DMS153 treated with DMSO at 0.1 percent for 48 hours (cell line): ENCODE results near the gene GRAP2.

ENCODE experiments used
- DNase-seq: peaks from one replicate; lab custom pipeline; 2025; ENCODE audit not compliant: unreplicated experiment; lab: John Stamatoyannopoulos, UW

The GRAP2 gene

GRCh38 chr22:39925273-39925672 lies 24.4 kb downstream of the GRAP2 start:
- no peak for DNase-seq

- DNase-seq = peak; percentile 39
Measured at GRCh38 chr22:39925909-39926679, 25.2 kb downstream of the GRAP2 start.

- DNase-seq = no peak
Measured at GRCh38 chr22:39926753-39927152, 25.9 kb downstream of the GRAP2 start.

- DNase-seq = no peak
Measured at GRCh38 chr22:39927544-39927943, 26.7 kb downstream of the GRAP2 start.

- peak; percentile 68 for DNase-seq
Measured at GRCh38 chr22:39928536-39929520, 27.9 kb downstream of the GRAP2 start.

- no peak for DNase-seq
Measured at GRCh38 chr22:39931251-39931650, 30.4 kb downstream of the GRAP2 start.

- DNase-seq = no peak
Measured at GRCh38 chr22:39932166-39932565, 31.3 kb downstream of the GRAP2 start.

GRCh38 chr22:39932918-39933649 lies 32.2 kb downstream of the GRAP2 start:
- DNase-seq = no peak

- no peak for DNase-seq
Measured at GRCh38 chr22:39933741-39934140, 32.9 kb downstream of the GRAP2 start.

- DNase-seq = no peak
Measured at GRCh38 chr22:39935116-39935515, 34.2 kb downstream of the GRAP2 start.

- no peak for DNase-seq
Measured at GRCh38 chr22:39935612-39936011, 34.7 kb downstream of the GRAP2 start.

GRCh38 chr22:39936523-39937145 lies 35.8 kb downstream of the GRAP2 start:
- DNase-seq = no peak

GRCh38 chr22:39937906-39938305 lies 37.0 kb downstream of the GRAP2 start:
- no peak for DNase-seq

- no peak for DNase-seq
Measured at GRCh38 chr22:39938509-39939111, 37.7 kb downstream of the GRAP2 start.

GRCh38 chr22:39939830-39940229 lies 38.9 kb downstream of the GRAP2 start:
- DNase-seq = no peak

GRCh38 chr22:39940757-39941305 lies 39.9 kb downstream of the GRAP2 start:
- no peak for DNase-seq

- peak; percentile 91 for DNase-seq
Measured at GRCh38 chr22:39941601-39942000, 40.7 kb downstream of the GRAP2 start.

- no peak for DNase-seq
Measured at GRCh38 chr22:39942439-39943230, 41.8 kb downstream of the GRAP2 start.

GRCh38 chr22:39943337-39943736 lies 42.5 kb downstream of the GRAP2 start:
- no peak for DNase-seq
